B cell (primary cell): Measurements from ENCODE around the gene BRF1. TPM values are rescaled to one million over a fixed set of nuclear protein-coding genes. Genes with fewer than 3 reads are reported as not detected.

Experiments
- ATAC-seq: fragments of 200-7000 bp; cut with Tn5 transposase; one replicate; pipeline ENCODE4 v1.10.0; 2021; ENCODE audit warnings: low read depth, mild to moderate bottlenecking, moderate number of reproducible peaks, moderate library complexity
- CTCF ChIA-PET: fragments of 350-600 bp; sonication (Branson Sonifier 250); formaldehyde crosslinking; loops from one replicate; lab custom pipeline; 2021; ENCODE audit warnings: antibody characterized with exemption, inconsistent platforms; lab: Charles Lee
- POLR2A ChIA-PET: fragments of 350-600 bp; sonication (Branson Sonifier 250); formaldehyde crosslinking; loops from one replicate; lab custom pipeline; 2021; ENCODE audit warnings: antibody characterized with exemption; lab: Charles Lee
- DNase-seq: peaks from one replicate; pipeline ENCODE4 v3.0.0; 2013
- H2AFZ ChIP-seq: 2 replicates; pipeline ENCODE4 v1.6.1; 2012; ENCODE audit warnings: mild to moderate bottlenecking, low read depth, low read length; ENCODE audit not compliant: insufficient read depth, poor library complexity, severe bottlenecking
- H3K27ac ChIP-seq, 2 donors: 1 replicate in 1 of 2; 2 replicates in 1 of 2; pipeline ENCODE4 v1.5.1; 2012 to 2013; ENCODE audit warnings: low read length in 2 of 2, mild to moderate bottlenecking in 2 of 2, moderate library complexity in 1 of 2
- H3K27me3 ChIP-seq, 4 experiments: fragments of 200-600 bp in 1 of 4; sonication (generic) in 1 of 4; replicated peaks in 1 of 4; 1 replicate in 2 of 4; 2 replicates in 2 of 4; pipeline versions ENCODE4 v1.6.1 to v1.7.0; 2013 to 2016; ENCODE audit warnings: low read length in 3 of 4, mild to moderate bottlenecking in 2 of 4, mixed read lengths in 1 of 4, moderate library complexity in 1 of 4; ENCODE audit not compliant: insufficient read depth in 4 of 4, control insufficient read depth in 3 of 4; ENCODE audit errors: control extremely low read depth in 1 of 4
- H3K36me3 ChIP-seq, 2 experiments: replicated peaks in 1 of 2; 1 replicate in 1 of 2; 2 replicates in 1 of 2; pipeline versions ENCODE4 v1.6.1 to v1.7.1; 2013; ENCODE audit warnings: low read length in 1 of 2; ENCODE audit not compliant: insufficient read depth in 2 of 2, control insufficient read depth in 1 of 2; ENCODE audit errors: control extremely low read depth in 1 of 2, extremely low read depth in 1 of 2
- H3K4me1 ChIP-seq, 2 donors: fragments of 200-600 bp in 1 of 2; sonication (generic) in 1 of 2; 1 replicate in 1 of 2; 2 replicates in 1 of 2; pipeline versions ENCODE4 v1.5.1 to v1.6.1; 2013 to 2017; ENCODE audit warnings: low read length in 2 of 2; ENCODE audit not compliant: control insufficient read depth in 2 of 2, insufficient read depth in 2 of 2
- H3K4me2 ChIP-seq: replicated peaks from 2 replicates; pipeline ENCODE3; 2012; ENCODE audit warnings: mild to moderate bottlenecking, low read depth, low read length; ENCODE audit not compliant: poor library complexity, severe bottlenecking
- H3K4me3 ChIP-seq, 5 experiments: fragments of 200-600 bp in 1 of 5; sonication (generic) in 1 of 5; 1 replicate in 3 of 5; 2 replicates in 2 of 5; pipeline versions ENCODE4 v1.5.1 to v1.7.0; 2011 to 2016; ENCODE audit warnings: low read length in 4 of 5, mild to moderate bottlenecking in 4 of 5, low read depth in 2 of 5, control low read depth in 1 of 5, moderate library complexity in 1 of 5; ENCODE audit not compliant: insufficient read depth in 1 of 5; ENCODE audit errors: control extremely low read depth in 1 of 5, extremely low read depth in 1 of 5
- H3K79me2 ChIP-seq: fragments of 200-600 bp; sonication (generic); one replicate; pipeline ENCODE4 v1.6.0; 2016; ENCODE audit warnings: low read length; ENCODE audit not compliant: control insufficient read depth, insufficient read depth
- H3K9ac ChIP-seq: fragments of 200-600 bp; sonication (generic); 2 replicates; pipeline ENCODE4 v1.6.1; 2017; ENCODE audit warnings: mild to moderate bottlenecking, low read length, moderate library complexity
- H3K9me3 ChIP-seq, 3 donors: one replicate each; pipeline versions ENCODE4 v1.6.1 to v1.7.1; 2013; ENCODE audit warnings: low read length in 2 of 3; ENCODE audit not compliant: control insufficient read depth in 2 of 3, insufficient read depth in 1 of 3; ENCODE audit errors: control extremely low read depth in 1 of 3
- H4K20me1 ChIP-seq: 2 replicates; pipeline ENCODE4 v1.6.0; 2012; ENCODE audit warnings: mild to moderate bottlenecking, low read length; ENCODE audit not compliant: insufficient read depth, control insufficient read depth, poor library complexity, severe bottlenecking
- H3K27ac Mint-ChIP-seq: one replicate; pipeline ENCODE4 v1.8.0; 2021; ENCODE audit warnings: mixed read lengths
- H3K27me3 Mint-ChIP-seq: one replicate; pipeline ENCODE4 v1.8.0; 2021; ENCODE audit warnings: mixed read lengths
- H3K4me1 Mint-ChIP-seq: one replicate; pipeline ENCODE4 v1.8.0; 2021; ENCODE audit warnings: mixed read lengths
- H3K4me3 Mint-ChIP-seq: one replicate; pipeline ENCODE4 v1.8.0; 2021; ENCODE audit warnings: mixed read lengths
- H3K9me3 Mint-ChIP-seq: one replicate; pipeline ENCODE4 v1.8.0; 2022; ENCODE audit warnings: mixed read lengths; ENCODE audit not compliant: insufficient read depth
- CTCF ChIP-seq: fragments of 200-600 bp; IDR thresholded peaks from one replicate; pipeline ENCODE4 v1.8.0; 2022; ENCODE audit warnings: antibody characterized with exemption, mild to moderate bottlenecking
- EZH2 ChIP-seq: IDR thresholded peaks from 2 replicates; pipeline ENCODE4 v1.6.1; 2012; ENCODE audit warnings: borderline replicate concordance, low read depth, mild to moderate bottlenecking, moderate library complexity, low read length; ENCODE audit not compliant: insufficient read depth, poor library complexity, severe bottlenecking
- WGBS: methylation state at CpG from one replicate; pipeline ENCODE4 v1.1.5; 2013; ENCODE audit warnings: missing lambda C conversion rate; ENCODE audit not compliant: insufficient coverage; 5-methylcytosine and 5-hydroxymethylcytosine counted together
- intact Hi-C: fragments of 100-400 bp; cut with micrococcal nuclease; formaldehyde crosslinking; loops from one replicate; pipeline ENCODE4 v1.10.0; 2022
- polyA plus RNA-seq: library from polyadenylated mRNA; depleted of rRNA; stranded (reverse); fragments of >200 nt; gene quantifications from 2 replicates; pipeline ENCODE4 v1.2.3, GENCODE V29; 2012
- total RNA-seq, 2 donors: library from RNA; stranded (reverse); fragments of 120-200 nt in 1 of 2; gene quantifications; 1 replicate in 1 of 2; 2 replicates in 1 of 2; pipeline versions ENCODE4 v1.2.3 to v1.2.4, GENCODE V29; 2013 to 2022

The BRF1 gene
- total and polyA plus RNA-seq, 2 donors (not counting 1 experiment from before 2014, with no cell fraction given), result 24.5 to 55.8 TPM

GRCh38 chr14:105287249-105288102 lies 13.3 kb downstream of the BRF1 start:
- DNase-seq (no peak), ATAC-seq (no peak)
- H3K4me1 Mint-ChIP-seq, result peaks cover 34% of the 10 kb centered on the region
- ChIA-PET POLR2A (no interaction called here), CTCF (no interaction called here)
- no peaks in the 10 kb centered on the region for H3K27me3 Mint-ChIP-seq
- Histone ChIP-seq H3K27me3 (no peaks in the 10 kb centered on the region), H3K36me3 (peaks cover 0 to 2% of the 10 kb centered on the region in 2 experiments), H3K4me2 (no peak overlapping the region), H2AFZ (no peak overlapping the region), H3K4me3 (no peak overlapping the region), H3K9me3 (no peaks in the 10 kb centered on the region), H4K20me1 (peaks cover 74% of the 10 kb centered on the region), H3K79me2 (peaks cover 75% of the 10 kb centered on the region), H3K9ac (no peak overlapping the region), H3K27ac (no peak overlapping the region), H3K4me1 (peaks cover 26 to 35% of the 10 kb centered on the region in 2 donors)
- no peak overlapping the region for H3K27ac Mint-ChIP-seq
- intact Hi-C loops, result no loop called here
- 93% methylated on average over 20 of the region's 24 CpGs for WGBS
- no peaks in the 10 kb centered on the region for H3K9me3 Mint-ChIP-seq
- no peak overlapping the region for H3K4me3 Mint-ChIP-seq
- TF ChIP-seq CTCF, result no peak
- no peak for TF ChIP-seq EZH2

- TF ChIP-seq EZH2, result no peak
- no peak for TF ChIP-seq CTCF
- ATAC-seq (no peak), DNase-seq (no peak)
- no peaks in the 10 kb centered on the region for H3K9me3 ChIP-seq
- H3K4me3 ChIP-seq, result no peak overlapping the region
- ChIA-PET POLR2A (no interaction called here), CTCF (no interaction called here)
- H3K79me2 ChIP-seq, result peaks cover 75% of the 10 kb centered on the region
- 96% methylated on average over 9 of the region's 9 CpGs for WGBS
- no peak overlapping the region for H3K4me2 ChIP-seq
- H3K4me1 Mint-ChIP-seq, result peaks cover 35% of the 10 kb centered on the region
- peaks cover 21 to 30% of the 10 kb centered on the region in 2 donors for H3K4me1 ChIP-seq
- no peak overlapping the region for H3K4me3 Mint-ChIP-seq
- no peaks in the 10 kb centered on the region for H3K9me3 Mint-ChIP-seq
- peaks cover 74% of the 10 kb centered on the region for H4K20me1 ChIP-seq
- H3K27me3 Mint-ChIP-seq, result no peaks in the 10 kb centered on the region
- no peak overlapping the region for H3K9ac ChIP-seq
- H3K27ac ChIP-seq, result no peak overlapping the region
- H2AFZ ChIP-seq, result no peak overlapping the region
- no peaks in the 10 kb centered on the region for H3K27me3 ChIP-seq
- intact Hi-C loops, result no loop called here
- H3K36me3 ChIP-seq, result peaks cover 0 to 2% of the 10 kb centered on the region in 2 experiments
- no peak overlapping the region for H3K27ac Mint-ChIP-seq
Measured at GRCh38 chr14:105286759-105287144, 14.0 kb downstream of the BRF1 start.
